ENCODE data around the gene IFT88.

IFT88 gene

DNA sequence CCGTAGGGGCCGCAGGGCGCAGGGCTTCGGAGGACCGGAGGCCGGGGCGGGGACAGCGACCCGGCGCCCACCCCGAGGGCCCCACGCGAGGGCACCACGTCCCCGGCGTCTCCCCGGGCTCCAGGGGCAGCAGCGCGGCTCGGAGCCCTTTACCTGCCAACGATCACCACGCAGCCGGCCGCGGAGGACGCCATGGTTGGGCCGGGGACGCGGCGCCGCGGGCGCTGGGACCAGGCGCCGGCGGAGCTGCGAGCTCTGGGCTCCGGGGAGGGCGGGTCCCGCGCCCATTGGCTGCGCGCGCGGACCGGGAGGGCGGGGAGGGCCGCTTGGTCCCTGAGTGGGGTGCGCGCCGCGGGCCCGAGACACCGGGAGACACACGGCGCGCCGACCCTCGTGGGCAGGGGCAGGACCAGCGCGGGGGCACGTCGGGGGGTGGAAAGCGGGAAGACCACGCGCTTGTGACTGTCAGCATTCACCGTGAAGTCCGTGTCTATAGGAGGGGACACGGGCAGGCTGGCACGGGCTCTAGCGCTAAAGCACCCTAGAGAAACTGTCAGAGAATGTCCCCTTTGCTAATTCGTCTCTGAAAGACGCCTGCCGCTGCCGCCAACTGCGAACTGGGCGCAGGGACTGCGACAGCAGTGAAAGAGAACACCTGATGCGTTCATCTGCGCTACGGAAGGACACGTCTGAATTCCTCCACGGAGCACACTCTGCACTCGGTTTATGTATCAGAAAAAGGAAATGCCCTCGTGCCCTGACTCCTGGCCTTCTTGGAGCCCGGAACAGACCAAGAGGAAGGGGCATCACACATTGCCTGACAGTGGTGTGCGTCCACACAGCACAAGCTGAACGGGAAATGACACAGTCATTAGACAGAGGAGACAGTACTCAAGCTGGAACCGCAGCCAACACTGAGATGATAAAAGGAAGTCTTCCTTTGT, 41.1 kb upstream of the IFT88 start, which contains the start of gene CRYL1:
Gene CRYL1, minus strand, starts transcription at position 257 of the 944 bp plus-strand sequence. Its CDS starts 63 bp downstream, at position 194.
- TF ChIP-seq, protein P1, sequence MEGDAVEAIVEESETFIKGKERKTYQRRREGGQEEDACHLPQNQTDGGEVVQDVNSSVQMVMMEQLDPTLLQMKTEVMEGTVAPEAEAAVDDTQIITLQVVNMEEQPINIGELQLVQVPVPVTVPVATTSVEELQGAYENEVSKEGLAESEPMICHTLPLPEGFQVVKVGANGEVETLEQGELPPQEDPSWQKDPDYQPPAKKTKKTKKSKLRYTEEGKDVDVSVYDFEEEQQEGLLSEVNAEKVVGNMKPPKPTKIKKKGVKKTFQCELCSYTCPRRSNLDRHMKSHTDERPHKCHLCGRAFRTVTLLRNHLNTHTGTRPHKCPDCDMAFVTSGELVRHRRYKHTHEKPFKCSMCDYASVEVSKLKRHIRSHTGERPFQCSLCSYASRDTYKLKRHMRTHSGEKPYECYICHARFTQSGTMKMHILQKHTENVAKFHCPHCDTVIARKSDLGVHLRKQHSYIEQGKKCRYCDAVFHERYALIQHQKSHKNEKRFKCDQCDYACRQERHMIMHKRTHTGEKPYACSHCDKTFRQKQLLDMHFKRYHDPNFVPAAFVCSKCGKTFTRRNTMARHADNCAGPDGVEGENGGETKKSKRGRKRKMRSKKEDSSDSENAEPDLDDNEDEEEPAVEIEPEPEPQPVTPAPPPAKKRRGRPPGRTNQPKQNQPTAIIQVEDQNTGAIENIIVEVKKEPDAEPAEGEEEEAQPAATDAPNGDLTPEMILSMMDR (IDR thresholded peaks at IDR 0.05): no peak
- peaks cover 7% of the 10 kb centered on the region for H3K27me3 ChIP-seq
- no peaks in the 10 kb centered on the region for H3K9me3 ChIP-seq
- peak within 1 kb of the TSS; percentile 66 to 78 for H3K4me3 ChIP-seq (ENCODE audit: low read depth in 1 of 2, low read length in 1 of 2)
- H3K4me1 ChIP-seq (ENCODE audit: control insufficient read depth in 1 of 2, insufficient read depth in 1 of 2, low read depth in 1 of 2, low read length in 1 of 2): peaks cover 16 to 18% of the 10 kb centered on the region in 2 experiments
- H3K36me3 ChIP-seq: no peaks in the 10 kb centered on the region
- peak within 1 kb of the TSS; percentile 77 for H3K27ac ChIP-seq

GRCh38 chr13:20526664-20527063, 40.3 kb upstream of the IFT88 start:
- Histone ChIP-seq H3K9me3 (no peaks in the 10 kb centered on the region), H3K27ac (peak overlapping the region; percentile 77), H3K4me1 (ENCODE audit: control insufficient read depth in 1 of 2, insufficient read depth in 1 of 2, low read depth in 1 of 2, low read length in 1 of 2) (peaks cover 16 to 18% of the 10 kb centered on the region in 2 experiments), H3K4me3 (ENCODE audit: low read depth in 1 of 2, low read length in 1 of 2) (peak overlapping the region; percentile 66 to 78), H3K36me3 (no peaks in the 10 kb centered on the region), H3K27me3 (peaks cover 7% of the 10 kb centered on the region)
- TF ChIP-seq, protein P1 (IDR thresholded peaks at IDR 0.05): no peak

GRCh38 chr13:20528452-20528851, 38.5 kb upstream of the IFT88 start:
- Histone ChIP-seq H3K4me3 (ENCODE audit: low read depth in 1 of 2, low read length in 1 of 2) (no peak overlapping the region), H3K9me3 (no peaks in the 10 kb centered on the region), H3K27ac (no peak overlapping the region), H3K4me1 (ENCODE audit: control insufficient read depth in 1 of 2, insufficient read depth in 1 of 2, low read depth in 1 of 2, low read length in 1 of 2) (peaks cover 16 to 18% of the 10 kb centered on the region in 2 experiments), H3K36me3 (no peaks in the 10 kb centered on the region), H3K27me3 (peaks cover 7% of the 10 kb centered on the region)
- TF ChIP-seq, protein P1 (IDR thresholded peaks at IDR 0.05): no peak

- Histone ChIP-seq H3K4me3 (ENCODE audit: low read depth in 1 of 2, low read length in 1 of 2) (no peak overlapping the region), H3K9me3 (peaks cover 7% of the 10 kb centered on the region), H3K27me3 (no peaks in the 10 kb centered on the region), H3K4me1 (ENCODE audit: control insufficient read depth in 1 of 2, insufficient read depth in 1 of 2, low read depth in 1 of 2, low read length in 1 of 2) (no peaks in the 10 kb centered on the region), H3K36me3 (no peaks in the 10 kb centered on the region), H3K27ac (no peak overlapping the region)
- TF ChIP-seq, protein P1 (IDR thresholded peaks at IDR 0.05): no peak
These were observed 32.8 kb upstream of the IFT88 start for GRCh38 chr13:20534038-20534608.

DNA sequence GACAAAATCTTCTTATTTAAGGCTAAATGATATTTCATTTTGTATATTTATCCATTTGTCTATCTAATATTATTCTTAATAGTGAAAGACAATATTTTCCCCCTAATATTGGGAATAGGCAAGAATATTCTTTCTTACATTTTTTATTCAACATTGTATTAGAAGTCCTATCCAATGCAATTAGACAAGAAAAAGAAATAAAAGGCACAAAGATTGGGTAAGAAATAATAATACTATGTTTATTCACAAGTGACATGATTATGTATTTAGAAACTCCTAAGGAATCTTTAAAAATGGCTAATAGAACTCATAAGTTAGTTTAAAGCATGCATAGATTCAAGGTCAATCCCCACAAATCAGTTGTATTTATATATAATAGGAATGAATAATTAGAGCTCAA, 30.0 kb upstream of the IFT88 start:
- H3K27ac ChIP-seq: no peak overlapping the region
- no peaks in the 10 kb centered on the region for H3K4me1 ChIP-seq (ENCODE audit: control insufficient read depth in 1 of 2, insufficient read depth in 1 of 2, low read depth in 1 of 2, low read length in 1 of 2)
- H3K4me3 ChIP-seq (ENCODE audit: low read depth in 1 of 2, low read length in 1 of 2): no peak overlapping the region
- H3K9me3 ChIP-seq: peaks cover 7% of the 10 kb centered on the region
- H3K27me3 ChIP-seq: no peaks in the 10 kb centered on the region
- H3K36me3 ChIP-seq: no peaks in the 10 kb centered on the region
- TF ChIP-seq, protein P1 (IDR thresholded peaks at IDR 0.05): no peak
